Activated T-cell treated with anti-CD3 and anti-CD28 coated beads, Interleukin-2, amount 50 U/mL, for 48 hours (primary cell): ENCODE results near the gene DAAM1.

Experiments
- DNase-seq, 2 experiments: peaks; one replicate each; pipeline ENCODE4 v3.0.0-alpha.2; 2020

DAAM1 gene

GRCh38 chr14:59376686-59377085 is 188.2 kb downstream of the DAAM1 start:
- DNase-seq = no peak

DNA sequence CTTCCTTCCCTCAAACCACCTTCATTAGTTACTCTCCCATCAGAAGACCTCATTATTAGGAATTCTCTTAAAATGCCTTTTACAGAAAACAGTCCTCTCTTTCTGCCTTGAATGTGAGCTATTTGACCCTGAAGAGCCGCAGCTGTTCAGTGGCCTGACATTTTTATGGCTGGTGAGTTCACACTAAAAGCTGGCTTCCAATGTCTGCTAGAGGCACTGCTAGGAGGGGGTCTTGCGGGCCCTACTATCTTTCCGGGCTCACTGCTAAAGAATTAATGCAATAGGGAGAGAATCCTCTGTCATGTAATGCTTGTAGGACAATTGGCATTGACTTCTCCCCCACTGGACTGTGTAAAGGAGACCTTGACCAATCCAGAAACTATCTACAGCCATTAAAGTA is 189.0 kb downstream of the DAAM1 start:
- no peak for DNase-seq

DNA sequence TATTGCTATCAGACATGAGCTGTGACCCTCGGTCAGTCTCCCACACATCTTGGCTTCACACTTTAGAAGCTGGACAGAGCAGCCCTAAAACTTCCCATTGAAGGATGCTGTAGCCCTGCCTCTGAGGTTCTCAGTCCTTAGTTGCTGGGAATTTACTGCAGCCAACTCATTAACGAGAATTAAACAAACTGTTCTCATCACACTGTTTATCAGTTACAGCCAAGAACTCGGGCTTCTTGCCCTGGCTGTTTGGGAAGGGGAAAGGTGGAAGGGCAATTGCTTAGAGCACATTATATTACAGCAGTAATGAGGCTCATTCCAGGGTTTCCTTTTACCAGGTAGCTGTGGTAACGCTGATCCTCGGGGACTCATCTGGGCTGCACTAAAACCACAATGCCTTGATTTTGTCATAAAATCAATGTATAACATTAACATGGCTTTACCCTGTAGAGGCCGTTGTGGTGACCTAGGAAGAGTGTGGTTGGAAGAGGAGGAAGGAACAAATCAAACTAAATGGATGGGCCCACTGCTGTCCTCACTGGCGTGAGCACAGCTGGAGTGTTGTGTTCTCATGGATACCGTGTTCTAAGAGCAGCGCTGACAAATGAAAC is 189.6 kb downstream of the DAAM1 start:
- no peak for DNase-seq

DNA sequence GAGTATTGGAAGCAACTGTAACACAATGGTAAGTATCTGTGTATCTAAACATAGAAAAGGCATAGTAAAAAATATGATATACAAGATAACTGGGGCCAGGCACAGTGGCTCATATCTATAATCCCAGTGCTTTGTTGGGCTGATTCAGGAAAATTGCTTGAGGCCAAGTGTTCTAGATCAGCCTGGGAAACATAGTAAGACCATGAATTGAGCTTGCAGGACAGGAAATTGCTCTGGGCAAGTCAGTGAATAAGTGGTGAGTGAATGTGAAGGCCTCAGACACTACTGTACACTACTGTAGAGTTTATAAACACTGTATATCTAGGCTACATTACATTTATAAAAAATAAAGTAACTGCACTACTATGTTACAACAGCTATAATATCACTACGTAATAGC is 201.5 kb downstream of the DAAM1 start:
- no peak for DNase-seq

DNA sequence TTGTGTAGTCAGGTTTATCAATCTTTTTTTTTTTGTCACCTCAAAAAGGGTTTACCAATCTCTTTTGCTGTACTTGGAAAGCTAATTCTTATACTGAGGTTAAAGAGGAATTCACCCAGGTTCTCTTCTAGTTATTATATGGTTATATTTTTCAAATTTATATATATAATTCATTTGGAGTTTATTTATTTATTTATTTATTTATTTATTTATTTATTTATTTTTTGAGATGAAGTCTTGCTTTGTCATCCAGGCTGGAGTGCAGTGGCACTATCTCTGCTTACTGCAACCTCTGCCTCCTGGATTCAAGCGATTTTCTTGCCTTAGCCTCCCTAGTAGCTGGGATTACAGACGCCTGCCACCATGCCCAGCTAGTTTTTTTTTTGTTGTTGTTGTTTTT is 202.9 kb downstream of the DAAM1 start:
- DNase-seq = no peak

GRCh38 chr14:59394268-59394667 is 205.8 kb downstream of the DAAM1 start:
- DNase-seq = no peak

GRCh38 chr14:59395672-59396071 is 207.2 kb downstream of the DAAM1 start:
- DNase-seq = no peak

DNA sequence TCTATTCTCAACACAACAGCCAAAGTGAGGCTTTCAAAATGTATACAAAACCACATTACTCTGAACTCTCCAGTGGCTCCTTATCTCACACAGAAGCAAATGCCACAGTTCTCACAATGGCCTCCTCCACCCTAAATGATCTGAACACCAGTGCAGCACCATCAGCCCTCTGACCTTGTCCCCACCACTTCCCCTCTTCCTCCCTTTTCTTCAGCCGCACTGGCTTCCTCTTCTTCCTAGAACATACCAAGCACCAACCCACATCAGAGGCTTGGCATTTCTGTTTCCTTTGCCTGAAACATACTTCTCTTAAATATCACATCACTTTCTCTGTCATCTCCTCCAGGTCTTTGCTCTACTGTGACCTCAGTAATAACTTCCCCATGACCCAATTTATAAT is 210.4 kb downstream of the DAAM1 start:
- no peak for DNase-seq

- no peak for DNase-seq
Observed at GRCh38 chr14:59406454-59407245, 218.2 kb downstream of the DAAM1 start.

DNA sequence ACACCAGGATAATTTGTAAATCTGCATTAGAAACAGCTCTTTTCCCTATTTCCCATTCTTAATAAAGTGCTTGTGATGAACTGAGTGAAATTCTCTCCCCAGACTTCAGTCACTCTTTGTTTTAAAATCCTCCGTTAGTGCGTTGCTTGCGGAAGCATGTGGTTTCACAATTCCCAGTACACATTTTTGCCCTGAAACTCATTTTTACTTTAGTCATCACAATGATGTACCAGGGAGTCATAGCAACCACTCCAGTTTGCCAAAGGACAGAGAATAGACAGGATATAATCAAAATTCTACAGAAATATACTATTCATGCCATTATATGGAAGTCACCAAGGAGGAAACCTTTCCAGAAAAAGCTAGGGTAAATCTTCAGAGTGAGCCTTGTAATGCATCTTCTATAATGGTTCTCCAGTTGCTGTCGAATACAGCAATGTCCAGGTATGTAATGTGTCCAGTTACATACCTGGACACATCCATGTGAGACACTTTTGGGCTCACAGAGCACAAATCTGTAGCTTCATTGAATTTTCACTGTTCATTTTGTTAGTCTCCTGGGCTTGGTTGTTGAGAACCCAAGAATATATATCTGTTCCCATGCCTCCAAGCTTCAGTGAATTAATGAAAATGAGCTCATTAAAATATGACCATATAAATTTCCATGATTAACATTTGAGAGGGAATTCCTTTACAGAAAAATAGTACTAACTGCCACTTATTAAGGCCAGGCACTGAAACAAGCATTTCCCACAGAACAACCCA is 219.0 kb downstream of the DAAM1 start:
- DNase-seq = no peak

- DNase-seq = no peak
Observed at GRCh38 chr14:59415836-59416602, 227.6 kb downstream of the DAAM1 start.

DNA sequence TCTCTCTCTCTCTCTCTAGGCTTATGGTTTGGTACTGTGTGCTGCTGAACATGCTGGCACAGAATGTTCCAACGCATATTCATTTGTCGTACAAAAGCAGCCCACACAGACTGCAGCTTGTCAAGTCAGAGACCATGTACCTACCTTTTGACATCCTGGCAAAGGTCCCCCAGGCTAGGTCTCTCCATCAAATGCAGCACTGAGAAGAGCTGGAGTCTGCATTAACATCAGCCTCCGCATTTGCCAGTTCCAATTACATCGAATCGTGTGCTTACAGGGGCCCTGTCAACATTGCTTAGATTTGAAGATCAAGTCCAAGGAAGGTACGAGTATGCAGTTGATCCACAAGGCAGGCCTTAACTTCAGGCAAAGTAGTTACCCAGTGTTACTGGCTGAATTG is 228.8 kb downstream of the DAAM1 start:
- DNase-seq = no peak

DNA sequence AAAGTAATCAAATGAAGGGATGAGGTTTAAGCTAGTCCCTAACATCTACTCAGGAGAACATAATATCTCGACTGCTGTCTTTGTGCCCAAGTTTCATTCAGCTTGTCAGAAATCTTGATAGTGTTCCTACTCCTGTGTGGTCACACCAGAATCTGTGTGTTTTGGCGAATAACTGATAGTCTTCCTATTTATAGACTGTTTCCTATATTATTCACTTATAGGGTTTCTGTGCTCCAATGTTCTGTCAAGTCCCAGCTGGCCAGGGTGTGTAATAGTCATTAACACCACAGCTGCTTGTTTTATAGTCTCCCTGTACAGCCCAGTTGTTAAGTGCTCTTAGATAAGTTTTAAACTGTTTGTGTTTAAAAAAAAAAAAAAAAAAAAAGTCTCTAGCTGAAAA is 230.8 kb downstream of the DAAM1 start:
- DNase-seq = no peak
